Urinary bladder (tissue), 4 donors: Measurements from ENCODE around the gene WNT5B. TPM values are rescaled to one million over a fixed set of nuclear protein-coding genes. Genes with fewer than 3 reads are reported as not detected.
"Not testable (repeated sequence)": the region's sequence is repeated elsewhere in the genome, so short reads cannot be mapped to it uniquely, and the experiment has no call there.

Source experiments
- DNase-seq: peaks from one replicate; pipeline ENCODE4 v3.0.0-alpha.2; 2015; ENCODE audit errors: extremely low spot score
- H3K27ac ChIP-seq: one replicate; pipeline ENCODE4 v1.5.1; 2013; ENCODE audit warnings: low read depth, mild to moderate bottlenecking, moderate library complexity
- H3K36me3 ChIP-seq: one replicate; pipeline ENCODE4 v1.6.1; 2013; ENCODE audit warnings: mild to moderate bottlenecking, moderate library complexity; ENCODE audit not compliant: insufficient read depth
- H3K4me1 ChIP-seq: one replicate; pipeline ENCODE4 v1.6.1; 2013; ENCODE audit warnings: mild to moderate bottlenecking, moderate library complexity; ENCODE audit not compliant: insufficient read depth
- H3K4me3 ChIP-seq: one replicate; pipeline ENCODE4 v1.5.1; 2013; ENCODE audit warnings: low read depth, low read length
- WGBS: extraction: QIAGEN DNeasy Blood & Tissue Kit; methylation state at CpG from one replicate; pipeline ENCODE4 v1.1.7; 2013; 5-methylcytosine and 5-hydroxymethylcytosine counted together
- polyA plus RNA-seq: library from polyadenylated mRNA; stranded (reverse); fragments of 200-250 nt; gene quantifications from one replicate; pipeline ENCODE4 v1.2.3, GENCODE V29; 2013
- small RNA-seq: library from RNA; depleted of rRNA; stranded (forward); fragments of <200 nt; gene quantifications from one replicate; pipeline ENCODE3, GENCODE V24; 2014
- total RNA-seq: library from RNA; depleted of rRNA; stranded (reverse); fragments of >200 nt; gene quantifications from one replicate; pipeline ENCODE4 v1.2.3, GENCODE V29; 2014
- donor health status: healthy with polysubstance abuse.
- donor health status: healthy.

Gene WNT5B
- total and polyA plus RNA-seq, 2 donors = 9.8 to 25.4 TPM

DNA sequence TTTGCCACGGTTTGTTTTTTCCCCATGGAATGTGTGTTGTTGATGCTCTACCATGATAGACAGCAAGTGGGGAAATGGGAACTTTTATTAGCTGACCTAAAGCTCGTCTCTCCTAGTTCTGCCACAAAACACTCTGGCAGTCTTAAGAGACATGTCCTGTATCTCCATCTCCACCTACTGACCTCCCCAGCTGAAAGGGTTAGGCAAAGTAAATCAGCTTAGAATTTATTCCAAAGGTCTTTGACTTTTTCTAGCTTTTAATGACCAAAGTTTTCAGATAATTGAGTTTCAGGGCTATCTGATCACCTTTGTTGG lies 52.4 kb downstream of the WNT5B start:
- DNase-seq = no peak
- Histone ChIP-seq H3K27ac (no peak overlapping the region), H3K36me3 (no peaks in the 10 kb centered on the region), H3K4me1 (no peaks in the 10 kb centered on the region), H3K4me3 (no peak overlapping the region)
- 45% methylated on average over 2 of the region's 2 CpGs for WGBS

DNA sequence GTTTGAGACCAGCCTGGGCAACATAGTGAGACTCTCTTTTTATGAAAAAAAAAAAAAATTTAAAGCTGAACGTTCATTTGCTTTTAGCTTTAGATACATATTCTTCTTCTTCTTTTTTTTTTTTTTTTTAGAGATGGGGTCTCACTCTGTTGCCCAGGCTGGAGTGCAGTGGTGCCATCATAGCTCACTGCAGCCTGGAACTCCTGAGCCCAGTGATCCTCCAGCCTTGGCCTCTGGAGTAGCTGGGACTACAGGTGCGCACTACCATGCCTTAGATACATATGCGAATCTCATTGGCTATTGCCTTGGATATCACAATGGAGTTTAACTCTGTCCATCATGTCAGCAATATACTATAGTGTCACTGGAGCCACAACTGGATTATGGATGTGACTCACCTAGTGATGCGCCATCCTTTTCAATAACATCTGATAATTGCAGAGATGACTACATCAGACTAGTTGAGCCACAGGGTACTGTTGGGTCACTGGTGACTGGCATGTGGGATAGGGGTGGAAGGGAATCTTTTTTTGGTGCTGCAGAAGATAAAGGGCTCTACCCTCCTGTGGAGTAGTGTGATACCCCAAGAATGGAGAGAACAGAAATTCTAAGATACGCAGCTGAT lies 59.2 kb downstream of the WNT5B start:
- no peak overlapping the region for H3K27ac ChIP-seq
- H3K4me1 ChIP-seq = no peaks in the 10 kb centered on the region
- H3K4me3 ChIP-seq = no peak overlapping the region
- H3K36me3 ChIP-seq = no peaks in the 10 kb centered on the region
- DNase-seq = no peak
- WGBS = 94% methylated on average over 5 of the region's 5 CpGs

DNA sequence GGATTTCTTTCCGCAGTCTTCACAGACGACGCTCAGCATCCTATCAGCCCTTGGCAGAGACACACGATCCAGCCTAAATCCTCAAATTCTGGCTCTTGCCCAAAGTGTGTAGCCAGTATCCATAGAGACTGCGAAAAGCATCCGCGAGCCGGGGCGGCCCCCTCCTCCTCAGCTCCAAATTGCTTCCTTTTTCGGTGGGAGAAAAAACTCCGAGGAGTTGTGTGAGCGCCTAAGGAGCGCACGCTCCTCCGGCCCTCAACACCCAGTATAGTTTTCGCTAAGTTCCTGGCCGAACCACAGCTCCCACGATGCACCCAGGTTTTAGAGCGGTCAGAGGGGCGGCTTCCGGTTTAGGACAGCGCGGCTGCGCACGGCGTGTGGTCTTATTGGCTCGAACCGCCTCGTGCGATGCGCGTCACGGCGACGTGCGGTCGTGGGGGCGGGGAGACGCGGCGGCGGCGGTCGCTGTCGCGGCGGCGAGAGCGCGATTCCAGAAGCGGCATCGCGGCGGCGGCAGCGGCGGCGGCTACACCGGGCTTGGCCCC lies 61.6 kb downstream of the WNT5B start, which contains the start of gene ADIPOR2:
Gene ADIPOR2 (plus strand): TSS at position 493 of the 545 bp plus-strand sequence. CDS start 63,274 bp downstream, outside the sequence.
- DNase-seq = peak; percentile 91
- under 1% methylated on average over 58 of the region's 59 CpGs for WGBS

DNA sequence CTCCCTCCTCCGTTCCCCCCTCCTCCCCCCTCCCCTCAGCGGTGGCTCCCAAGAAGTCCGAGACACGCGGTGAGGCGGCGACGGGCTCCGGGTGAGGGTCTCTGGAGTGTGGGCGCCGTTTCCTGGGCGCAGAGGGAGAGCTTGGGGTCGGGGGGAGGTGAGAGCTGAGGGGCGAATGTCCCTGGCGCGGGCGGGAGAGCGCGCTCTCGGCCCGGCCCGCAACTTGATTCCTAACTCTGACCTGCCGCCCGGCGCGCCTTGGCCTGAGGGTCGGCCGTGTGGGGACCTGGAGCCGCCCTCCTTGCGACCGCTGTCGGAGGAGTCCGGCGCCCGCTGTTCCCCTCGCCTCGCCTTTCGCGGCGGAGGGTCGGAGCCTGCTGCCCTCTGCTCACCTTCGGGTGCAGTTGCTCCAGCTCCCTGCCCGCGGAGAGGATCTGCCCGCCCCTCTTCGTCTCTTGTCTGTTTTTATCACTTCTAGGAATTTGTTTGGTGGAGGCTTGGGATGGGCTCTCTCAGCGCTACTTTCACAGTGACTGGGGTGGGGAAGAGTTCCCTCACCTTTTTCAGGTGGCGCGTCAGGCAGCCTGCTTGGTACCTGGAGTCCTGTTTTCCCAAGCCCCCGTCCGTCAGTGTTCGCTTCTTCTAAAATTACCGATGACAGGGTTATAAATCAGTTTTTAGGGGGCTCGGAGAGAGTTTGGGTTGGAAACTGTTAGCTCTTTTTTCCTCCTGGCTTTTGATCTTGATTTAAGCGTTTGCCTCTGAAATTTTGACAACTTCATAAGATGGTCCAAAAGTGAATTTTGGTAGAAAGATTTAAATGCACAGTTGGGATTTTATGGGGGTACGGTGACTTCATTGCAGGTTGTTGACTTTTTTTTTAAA lies 62.3 kb downstream of the WNT5B start:
- Histone ChIP-seq H3K27ac (peak overlapping the region; percentile 82), H3K36me3 (no peaks in the 10 kb centered on the region), H3K4me1 (no peaks in the 10 kb centered on the region), H3K4me3 (peak overlapping the region; percentile 95)
- peak; percentile 14 for DNase-seq
- under 1% methylated on average over 56 of the region's 56 CpGs for WGBS

More for the DNA sequence above, 61.6 kb downstream of the WNT5B start, which contains the start of gene ADIPOR2:
- H3K4me1 ChIP-seq = no peaks in the 10 kb centered on the region
- H3K36me3 ChIP-seq = no peaks in the 10 kb centered on the region
- peak within 1 kb of the TSS; percentile 85 for H3K27ac ChIP-seq
- H3K4me3 ChIP-seq = peak within 1 kb of the TSS; percentile 95

DNA sequence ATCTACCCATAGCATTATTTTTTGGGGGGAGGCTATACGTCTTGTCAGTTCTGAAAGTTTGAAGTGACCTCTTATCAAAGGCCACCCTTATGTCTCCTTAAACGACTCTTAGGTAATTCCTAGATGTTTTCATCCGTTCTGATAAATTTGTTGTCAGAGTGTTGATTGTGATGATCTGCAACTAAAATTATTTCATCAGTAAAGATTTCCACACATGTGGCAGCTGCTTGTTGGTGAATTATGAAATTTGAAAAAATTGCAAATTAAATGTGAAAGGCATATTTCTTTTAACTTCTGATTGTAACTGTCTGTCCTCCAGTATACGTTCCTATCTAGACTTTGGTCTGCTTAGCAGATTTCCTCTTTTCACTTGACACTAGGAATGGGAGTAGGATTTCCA lies 63.2 kb downstream of the WNT5B start:
- H3K4me1 ChIP-seq = no peaks in the 10 kb centered on the region
- H3K27ac ChIP-seq = no peak overlapping the region
- H3K36me3 ChIP-seq = no peaks in the 10 kb centered on the region
- DNase-seq = no peak
- WGBS = 49% methylated on average over 4 of the region's 4 CpGs
- no peak overlapping the region for H3K4me3 ChIP-seq

DNA sequence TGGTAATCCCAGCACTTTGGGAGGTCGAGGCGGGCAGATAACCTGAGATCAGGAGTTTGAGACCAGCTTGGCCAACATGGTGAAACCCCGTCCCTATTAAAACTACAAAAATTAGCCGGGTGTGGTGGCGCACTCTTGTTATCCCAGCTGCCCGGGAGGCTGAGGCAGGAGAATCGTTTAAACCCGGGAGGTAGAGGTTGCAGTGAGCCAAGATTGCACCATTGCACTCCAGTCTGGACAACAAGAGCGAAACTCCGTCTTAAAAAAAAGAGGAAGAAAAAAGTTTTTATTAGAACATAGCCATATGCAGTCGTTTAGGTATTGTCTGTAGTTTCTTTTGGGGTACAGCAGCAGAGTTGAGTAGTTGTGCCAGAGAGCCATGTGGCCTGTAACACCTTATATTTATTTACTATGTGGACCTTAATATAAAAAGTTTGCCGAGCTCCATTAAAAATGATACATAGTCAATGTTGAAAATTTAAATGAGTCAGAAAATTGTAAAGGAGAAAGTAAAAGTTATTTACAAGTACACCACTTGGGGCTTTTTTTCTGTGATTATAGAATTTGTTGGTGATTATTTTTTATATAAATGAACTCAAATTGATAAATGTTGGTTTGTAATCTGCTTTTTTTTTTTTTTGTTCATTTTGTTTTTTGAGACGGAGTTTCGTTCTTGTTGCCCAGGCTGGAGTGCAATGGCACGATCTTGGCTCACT lies 64.0 kb downstream of the WNT5B start:
- no peak overlapping the region for H3K4me3 ChIP-seq
- H3K36me3 ChIP-seq = no peaks in the 10 kb centered on the region
- no peak for DNase-seq
- WGBS = 84% methylated on average over 15 of the region's 15 CpGs
- no peak overlapping the region for H3K27ac ChIP-seq
- H3K4me1 ChIP-seq = no peaks in the 10 kb centered on the region

DNA sequence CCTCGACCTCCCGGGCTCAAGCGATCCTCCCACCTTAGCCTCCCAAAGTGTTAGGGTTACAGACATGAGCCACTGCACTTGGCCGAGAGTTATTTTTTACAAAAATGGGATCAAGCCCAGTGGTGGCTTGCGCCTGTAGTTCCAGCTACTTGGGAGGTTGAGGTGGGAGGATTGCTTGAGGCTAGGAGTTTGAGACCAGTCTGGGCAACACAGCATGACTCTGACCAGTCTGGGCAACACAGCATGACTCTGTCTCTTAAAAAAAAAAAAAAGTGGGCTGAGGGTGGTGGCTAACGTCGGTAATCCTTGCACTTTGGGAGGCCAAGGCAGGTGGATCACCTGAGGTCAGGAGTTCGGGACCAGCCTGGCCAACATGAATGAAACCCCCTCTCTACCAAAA lies 66.1 kb downstream of the WNT5B start:
- not testable (repeated sequence) for DNase-seq, H3K4me1 ChIP-seq, H3K4me3 ChIP-seq, H3K27ac ChIP-seq, H3K36me3 ChIP-seq
- WGBS = 98% methylated on average over 8 of the region's 8 CpGs

DNA sequence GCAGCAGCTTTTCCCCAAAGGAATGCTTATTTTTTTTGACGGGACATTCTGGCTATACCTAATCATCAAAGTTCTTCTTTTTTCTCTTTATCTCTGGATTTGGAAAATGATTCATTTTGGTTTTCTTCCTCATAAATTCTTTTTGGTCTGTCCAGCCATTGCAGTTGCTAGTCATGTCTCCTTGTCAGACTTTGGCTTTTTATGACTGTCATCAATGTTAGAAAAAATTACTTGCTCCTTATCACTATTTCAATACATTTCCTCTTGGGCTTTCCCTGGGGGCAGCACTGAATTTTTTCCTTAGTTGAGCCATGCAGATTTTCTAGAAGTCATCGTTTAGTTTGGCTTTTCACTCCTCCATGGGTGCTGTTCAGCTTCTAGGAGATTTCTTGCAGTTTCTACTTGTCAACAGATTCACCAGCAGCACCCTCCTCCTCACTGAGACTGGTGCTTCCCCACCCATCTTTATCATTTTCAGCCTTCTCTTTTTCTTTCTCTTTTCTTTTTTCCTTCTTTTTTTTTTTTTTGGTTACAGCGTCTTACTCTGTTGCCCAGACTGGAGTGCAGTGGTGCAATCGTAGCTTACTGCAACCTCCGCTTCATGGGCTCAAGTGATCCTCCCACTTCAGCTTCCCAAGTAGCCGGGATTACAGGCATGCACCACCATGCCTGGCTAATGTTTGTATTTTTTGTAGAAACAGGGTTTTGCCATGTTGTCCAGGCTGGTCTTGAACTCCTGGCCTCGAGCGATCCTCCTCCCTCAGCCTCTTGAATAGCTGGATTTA lies 67.0 kb downstream of the WNT5B start:
- no peaks in the 10 kb centered on the region for H3K4me1 ChIP-seq
- 69% methylated on average over 8 of the region's 8 CpGs for WGBS
- no peaks in the 10 kb centered on the region for H3K36me3 ChIP-seq
- H3K4me3 ChIP-seq = no peak overlapping the region
- H3K27ac ChIP-seq = no peak overlapping the region
- no peak for DNase-seq

DNA sequence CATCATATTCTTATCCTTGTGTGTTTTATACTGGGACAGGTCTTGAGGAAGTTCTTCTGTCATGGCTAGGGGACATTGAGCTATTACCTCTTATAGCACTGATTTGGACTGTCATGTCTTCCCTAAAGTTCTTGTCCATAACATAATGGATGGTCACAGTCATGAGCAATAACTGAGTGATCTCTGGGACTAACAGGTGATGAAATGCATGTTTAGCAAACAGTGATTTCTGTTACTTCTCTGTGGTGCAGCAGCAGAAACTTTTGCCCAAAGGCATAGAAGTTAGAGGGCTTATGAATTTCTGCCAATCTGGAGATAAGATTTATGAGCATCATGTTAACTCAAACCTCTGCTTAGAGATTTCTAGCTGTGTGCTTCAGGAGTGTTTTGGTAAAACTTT lies 67.8 kb downstream of the WNT5B start:
- Histone ChIP-seq H3K27ac (no peak overlapping the region), H3K4me3 (no peak overlapping the region), H3K36me3 (no peaks in the 10 kb centered on the region), H3K4me1 (no peaks in the 10 kb centered on the region)
- no peak for DNase-seq

Small RNAs within 50 kb of the gene (small RNA-seq; reads per million reads assigned to genes)
- gene MIR3649 = not detected

Other genes with a start within 250 kb of the WNT5B start
- gene FBXL14, start 34.6 kb upstream of the WNT5B start, total RNA-seq = 7.0 TPM
- 11.1 TPM for gene FBXL14, start 34.6 kb upstream of the WNT5B start, polyA plus RNA-seq
- gene ADIPOR2, start 61.8 kb downstream of the WNT5B start, total RNA-seq = 50.5 TPM
- 38.1 TPM for gene ADIPOR2, start 61.8 kb downstream of the WNT5B start, polyA plus RNA-seq
- not detected for gene LRTM2, start 191.3 kb downstream of the WNT5B start, total RNA-seq
- not detected for gene LRTM2, start 191.3 kb downstream of the WNT5B start, polyA plus RNA-seq